ENCODE data around the gene IL1RAPL2.
"Not testable (repeated sequence)": the region's sequence is repeated elsewhere in the genome, so short reads cannot be mapped to it uniquely, and the experiment has no call there.

The IL1RAPL2 gene

DNA sequence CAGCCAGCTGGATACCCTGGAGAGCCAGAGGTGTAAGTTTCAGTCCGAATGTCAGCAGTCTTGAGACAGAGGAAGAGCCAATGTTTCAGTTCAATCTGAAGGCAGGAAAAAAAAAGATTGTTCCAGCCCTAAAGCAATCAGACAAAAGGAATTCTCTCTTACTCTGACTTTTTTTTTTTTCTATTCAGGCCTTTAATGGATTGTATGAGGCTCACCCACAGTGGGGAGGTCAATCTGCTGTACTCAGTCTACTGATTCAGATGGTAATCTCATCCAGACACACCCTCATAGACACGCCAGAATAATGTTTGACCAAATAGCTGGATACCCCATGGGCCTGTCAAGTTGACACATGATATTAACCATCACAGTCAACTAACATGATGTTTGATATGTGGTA is 602.6 kb downstream of the IL1RAPL2 start:
- DNase-seq (ENCODE audit: low read depth in 2 of 2), result no peak

DNA sequence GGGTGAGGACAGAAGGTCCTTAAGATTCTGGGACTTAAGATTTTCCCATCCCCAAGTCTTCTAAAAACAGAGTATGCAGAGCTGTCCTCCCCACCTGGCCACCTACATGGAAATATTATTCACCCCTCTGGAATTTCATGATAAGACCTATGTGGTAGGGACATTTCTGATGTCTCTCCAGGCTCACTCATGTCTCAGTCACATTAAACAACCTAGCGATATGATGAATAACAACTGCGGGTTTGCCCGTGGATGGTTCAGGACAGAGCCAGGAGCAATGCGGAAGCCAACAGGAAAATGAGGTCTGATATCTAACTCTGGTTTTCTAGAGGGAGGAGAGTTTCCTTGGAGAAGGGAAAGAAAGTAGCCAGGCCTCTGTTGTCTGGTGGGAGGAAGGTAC is 607.1 kb downstream of the IL1RAPL2 start:
- no peak for DNase-seq (ENCODE audit: low read depth in 2 of 2)

DNA sequence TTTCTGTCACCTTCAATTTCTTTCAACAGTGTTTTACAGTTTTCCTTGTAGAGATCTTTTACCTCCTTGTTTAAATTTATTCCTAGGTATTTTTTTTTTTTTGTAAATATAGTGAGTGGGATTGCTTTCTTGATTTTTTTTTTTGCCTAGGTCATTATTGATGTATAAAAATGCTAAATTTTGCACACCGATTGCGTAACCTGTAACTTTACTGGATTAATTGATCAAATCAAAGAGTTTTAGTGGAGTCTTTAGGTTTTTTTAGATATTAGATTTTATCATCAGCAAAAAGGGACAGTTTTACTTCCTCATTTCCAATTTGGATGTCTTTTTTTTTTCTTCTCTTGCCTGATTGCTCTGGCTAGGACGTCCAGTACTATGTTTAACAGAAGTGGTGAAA is 613.6 kb downstream of the IL1RAPL2 start:
- DNase-seq (ENCODE audit: low read depth in 2 of 2), result no peak

DNA sequence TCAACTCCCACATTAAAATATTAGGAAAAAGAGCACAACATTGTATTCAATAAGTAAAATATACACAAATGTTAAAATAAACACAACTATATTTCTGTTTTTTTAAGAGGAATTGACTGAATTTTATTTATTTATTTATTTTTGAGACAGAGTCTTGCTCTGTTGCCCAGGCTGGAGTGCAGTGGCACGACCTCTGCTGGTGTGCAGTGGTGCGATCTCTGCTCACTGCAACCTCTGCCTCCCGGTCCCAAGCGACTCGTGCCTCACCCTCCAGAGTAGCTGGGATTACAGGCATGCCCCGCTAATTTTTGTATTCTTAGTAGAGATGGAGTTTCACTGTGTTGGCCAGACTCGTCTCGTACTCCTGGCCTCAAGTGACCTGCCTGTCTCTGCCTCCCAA is 623.1 kb downstream of the IL1RAPL2 start:
- DNase-seq (ENCODE audit: low read depth in 2 of 2), result no peak

DNA sequence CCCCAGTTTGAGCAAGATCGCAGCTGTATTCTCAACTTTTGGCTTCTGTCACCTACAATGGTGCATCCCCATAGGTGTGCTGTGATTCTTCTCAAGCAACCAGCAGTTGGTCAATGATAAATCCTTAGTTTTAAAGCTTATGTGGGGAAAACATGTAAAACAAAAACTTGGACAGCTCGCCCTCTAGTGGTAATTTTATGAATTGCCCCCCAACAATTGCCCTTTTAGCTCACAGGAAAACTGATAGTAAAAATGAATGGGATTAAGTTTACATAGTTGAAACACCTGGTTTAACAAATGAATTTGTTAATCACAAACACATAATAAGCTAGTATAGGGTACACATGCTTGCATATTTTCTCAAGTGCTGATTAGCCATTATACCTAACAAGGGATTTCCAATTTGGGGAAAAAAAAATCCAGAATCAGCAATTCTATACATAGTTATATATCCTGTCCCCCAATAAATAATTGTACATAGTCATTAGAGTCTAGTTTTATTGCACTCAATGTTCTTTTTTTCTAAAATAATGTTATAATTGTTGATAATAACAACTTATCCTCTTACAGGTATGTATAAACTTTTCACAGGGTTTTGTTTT is 624.4 kb downstream of the IL1RAPL2 start:
- no peak for DNase-seq (ENCODE audit: low read depth in 2 of 2)

DNA sequence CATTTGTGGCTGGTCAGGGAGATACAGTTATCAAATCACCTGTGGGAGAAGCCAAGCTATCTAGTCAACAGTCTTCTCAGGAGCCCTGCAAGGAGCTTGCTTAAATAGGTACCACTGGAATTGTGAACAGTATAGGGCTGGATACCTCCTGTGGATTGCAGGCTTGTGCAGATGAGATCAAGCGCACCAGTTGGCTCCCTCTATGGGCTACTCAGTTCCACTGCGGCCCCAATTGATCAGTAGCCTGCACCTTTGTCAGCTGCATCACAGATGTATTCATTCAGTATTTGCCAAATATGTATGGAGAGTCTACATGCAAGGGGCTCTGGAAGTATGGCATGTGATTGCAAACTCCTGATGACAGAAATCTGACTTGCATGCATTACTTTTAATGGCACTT is 625.9 kb downstream of the IL1RAPL2 start:
- DNase-seq (ENCODE audit: low read depth in 2 of 2), result no peak

DNA sequence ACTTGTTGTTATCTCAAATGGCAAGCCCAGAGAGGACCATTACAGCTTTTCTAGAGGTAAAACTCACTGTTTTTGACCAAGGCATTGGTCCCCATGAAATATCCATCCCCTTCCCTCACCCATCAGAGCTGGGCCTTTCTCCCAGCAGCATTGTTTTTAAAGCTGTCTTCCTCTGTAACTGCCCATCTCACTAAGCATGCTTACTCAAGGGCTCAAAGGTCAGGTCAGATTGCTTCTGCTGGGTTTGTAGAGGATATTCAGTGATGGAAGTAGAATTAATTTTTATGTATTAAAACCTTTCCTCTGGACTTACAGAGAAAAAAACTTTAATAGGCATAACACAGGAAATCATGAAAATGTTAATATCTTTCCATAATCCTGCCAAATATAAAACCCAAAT is 643.4 kb downstream of the IL1RAPL2 start:
- no peak for DNase-seq (ENCODE audit: low read depth in 2 of 2)

DNA sequence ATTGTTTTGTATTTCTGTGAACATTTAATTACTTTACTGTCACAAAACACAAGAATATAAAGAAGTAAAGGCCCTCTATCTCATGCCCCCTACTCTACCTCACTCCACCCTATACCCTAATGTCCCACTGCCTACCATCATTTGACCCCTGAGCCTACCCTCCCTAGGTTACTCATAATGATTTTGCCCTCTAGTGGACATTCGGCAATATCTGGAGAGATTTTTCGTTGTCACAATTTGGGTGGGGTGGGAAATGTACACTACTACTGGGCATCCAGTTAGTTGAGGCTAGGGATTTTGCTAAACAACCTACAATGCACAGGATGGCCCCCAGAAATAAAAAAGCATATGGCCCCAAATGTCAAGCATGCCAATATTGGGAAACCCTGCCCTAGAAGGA is 644.3 kb downstream of the IL1RAPL2 start:
- no peak for DNase-seq (ENCODE audit: low read depth in 2 of 2)

DNA sequence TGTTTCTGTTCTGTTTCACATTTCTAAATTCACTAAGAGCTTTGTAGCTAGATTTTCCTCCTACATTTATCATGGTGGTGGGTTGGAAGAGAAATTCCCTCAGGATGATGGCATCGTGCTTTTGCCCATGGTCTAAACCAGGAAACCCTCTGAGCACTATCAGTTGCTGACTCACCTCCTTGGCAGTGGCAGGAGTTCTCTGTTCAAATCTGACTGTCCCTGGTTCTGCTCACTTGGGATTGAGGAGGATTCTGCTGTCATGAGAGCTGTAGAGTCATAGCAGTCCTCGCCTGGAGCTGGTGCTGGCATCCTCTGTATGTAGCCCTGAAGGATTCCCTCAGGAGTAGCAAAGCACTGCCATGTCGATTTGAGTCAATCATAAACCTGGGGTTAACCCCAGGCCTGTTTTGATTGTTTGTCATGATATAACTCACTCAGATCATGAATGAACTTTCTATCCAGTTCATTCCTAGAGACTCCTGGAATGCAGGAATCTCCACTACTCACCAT is 645.1 kb downstream of the IL1RAPL2 start:
- DNase-seq (ENCODE audit: low read depth in 2 of 2), result no peak

DNA sequence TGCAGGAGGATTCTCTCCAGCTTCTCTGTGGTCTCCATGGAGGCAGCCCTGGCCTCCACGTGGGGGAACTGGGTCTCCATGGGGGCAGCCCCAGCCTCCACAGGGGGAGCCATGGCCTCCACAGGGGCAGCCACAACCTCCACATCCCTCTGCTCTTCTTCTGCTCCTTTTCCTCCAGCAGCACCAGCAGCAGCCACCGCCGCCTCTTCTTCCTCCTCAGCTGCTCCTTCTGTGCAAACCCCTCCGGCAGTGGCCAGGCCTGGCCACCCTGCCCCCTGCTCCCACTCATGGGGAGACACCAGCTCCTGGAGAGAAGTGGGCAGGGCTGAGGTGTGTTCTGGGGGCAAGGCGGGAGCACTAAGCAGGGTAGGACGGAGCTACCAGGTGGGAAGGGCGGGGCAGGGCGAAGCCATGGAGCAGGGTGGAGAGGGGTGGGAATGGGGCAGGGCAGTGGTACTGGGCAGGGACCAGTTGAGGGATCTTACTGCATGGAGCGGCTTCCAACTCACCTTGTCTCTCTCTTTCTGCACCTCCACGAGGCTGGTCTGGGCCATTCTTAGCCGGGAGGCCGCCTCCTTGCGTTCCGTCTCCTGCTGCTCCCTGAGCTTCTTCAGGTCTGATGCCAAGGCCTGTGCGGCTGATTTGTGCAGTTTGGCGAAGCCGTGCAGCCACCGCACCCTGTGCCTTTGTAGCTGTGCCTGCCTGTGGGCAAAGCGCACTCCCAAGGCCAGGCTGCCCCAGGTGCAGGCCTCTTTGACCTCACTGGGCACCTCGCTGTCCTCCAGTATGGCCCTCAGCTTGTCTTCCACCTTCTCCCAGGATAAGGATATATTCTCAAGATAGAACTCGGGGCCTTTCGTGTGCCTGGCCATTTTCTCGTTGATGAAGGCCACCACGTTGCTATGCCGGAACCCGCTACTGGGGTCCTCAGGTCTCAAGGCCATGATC is 653.7 kb downstream of the IL1RAPL2 start:
- no peak for DNase-seq (ENCODE audit: low read depth in 2 of 2)

DNA sequence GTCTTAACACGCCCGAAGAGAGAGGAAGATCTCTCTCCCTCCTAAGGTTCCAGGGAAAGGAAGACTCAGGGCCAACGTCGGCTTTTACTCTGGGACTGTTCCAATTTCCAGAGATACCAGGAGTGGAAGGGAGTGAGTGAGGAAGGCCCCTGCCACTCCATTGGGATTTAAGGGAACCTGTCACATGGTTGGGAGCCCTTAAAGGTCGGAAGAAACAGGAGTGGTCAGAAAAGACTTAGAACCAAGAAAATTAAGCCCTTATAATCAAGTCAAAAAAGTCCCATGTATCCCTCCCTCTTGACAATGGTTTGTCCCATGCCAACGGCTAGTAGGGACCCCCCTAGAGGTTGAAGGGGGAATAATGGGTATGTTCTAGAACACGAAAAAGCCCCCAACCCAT is 654.6 kb downstream of the IL1RAPL2 start, which contains the start of gene TEX13A:
TSS of gene TEX13A (minus strand) at position 59 of the 400 bp plus-strand sequence. CDS start 297 bp downstream, outside the sequence.
- DNase-seq (ENCODE audit: low read depth in 2 of 2), result no peak

DNA sequence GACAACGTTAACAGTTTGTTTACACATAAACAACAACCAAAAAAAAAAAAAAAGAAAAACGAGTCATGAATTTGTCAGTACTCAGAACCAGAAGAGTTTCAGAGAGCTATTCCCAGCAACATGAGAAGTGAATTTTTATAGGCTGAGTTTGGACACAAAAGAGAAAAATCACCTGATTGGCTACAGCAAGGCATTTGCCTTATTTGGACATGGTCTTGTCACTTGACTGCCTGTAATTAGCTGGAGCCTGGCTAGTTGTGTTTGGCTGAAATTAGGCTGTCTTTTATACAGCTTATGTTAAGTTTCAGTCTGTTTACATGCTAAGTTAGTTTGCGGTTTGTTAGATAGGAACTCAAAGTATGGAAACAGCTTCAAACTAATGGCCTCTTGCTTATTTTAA is 655.4 kb downstream of the IL1RAPL2 start:
- DNase-seq (ENCODE audit: low read depth in 2 of 2), result no peak

DNA sequence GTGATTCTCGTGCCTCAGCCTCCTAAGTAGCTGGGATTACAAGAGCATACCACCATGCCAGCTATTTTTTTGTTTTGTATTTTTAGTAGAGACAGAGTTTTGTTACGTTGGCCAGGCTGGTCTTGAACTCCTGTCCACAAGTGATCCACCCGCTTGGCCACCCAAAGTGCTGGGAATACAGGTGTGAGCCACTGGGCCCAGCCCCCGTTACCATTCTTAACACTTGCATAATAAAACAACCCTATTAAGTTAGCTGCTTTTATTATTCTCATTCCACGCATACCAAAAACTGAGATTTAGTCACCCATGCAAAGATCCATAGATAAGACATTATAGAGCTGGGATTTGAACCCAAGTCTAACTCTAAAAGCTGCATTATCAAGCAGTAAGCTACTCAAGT is 660.5 kb downstream of the IL1RAPL2 start:
- no peak for DNase-seq (ENCODE audit: low read depth in 2 of 2)

DNA sequence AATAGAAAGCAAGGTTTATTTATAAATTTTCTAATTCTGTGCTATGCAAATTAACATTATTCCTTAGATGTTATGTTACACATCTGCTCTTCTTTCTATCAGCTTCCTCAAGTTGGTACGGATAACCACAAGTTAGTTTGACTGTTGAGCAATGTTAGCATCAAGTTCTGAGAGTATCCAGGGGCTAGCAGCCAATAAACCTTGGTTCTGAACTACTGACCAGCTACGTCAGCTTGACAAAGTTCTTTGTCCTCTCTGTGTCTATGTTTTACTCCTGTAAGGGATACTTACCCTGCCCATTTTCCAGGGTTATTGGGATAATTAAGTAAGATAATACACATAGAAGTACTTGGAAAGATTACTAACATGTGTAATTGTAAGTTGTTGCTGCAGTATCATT is 662.6 kb downstream of the IL1RAPL2 start:
- DNase-seq (ENCODE audit: low read depth in 2 of 2), result no peak

DNA sequence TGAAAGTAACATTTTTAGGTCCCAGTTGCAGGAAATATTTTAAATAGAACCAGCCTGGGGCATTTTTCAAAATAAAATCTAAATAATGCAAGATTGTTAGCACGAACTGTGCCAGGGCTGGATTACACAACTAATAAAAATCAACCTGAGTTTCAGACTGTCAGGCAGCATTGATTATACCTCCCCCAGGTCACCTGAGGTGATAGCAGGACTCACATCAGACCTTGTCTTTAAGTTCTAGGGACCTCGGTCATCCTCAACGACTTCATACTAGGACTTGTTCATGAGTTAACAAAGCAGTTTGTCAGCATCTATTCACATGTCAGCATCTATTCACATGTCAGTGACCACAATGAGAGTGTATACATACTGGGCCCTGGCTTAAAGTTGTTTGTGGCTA is 663.1 kb downstream of the IL1RAPL2 start:
- DNase-seq (ENCODE audit: low read depth in 2 of 2), result no peak

DNA sequence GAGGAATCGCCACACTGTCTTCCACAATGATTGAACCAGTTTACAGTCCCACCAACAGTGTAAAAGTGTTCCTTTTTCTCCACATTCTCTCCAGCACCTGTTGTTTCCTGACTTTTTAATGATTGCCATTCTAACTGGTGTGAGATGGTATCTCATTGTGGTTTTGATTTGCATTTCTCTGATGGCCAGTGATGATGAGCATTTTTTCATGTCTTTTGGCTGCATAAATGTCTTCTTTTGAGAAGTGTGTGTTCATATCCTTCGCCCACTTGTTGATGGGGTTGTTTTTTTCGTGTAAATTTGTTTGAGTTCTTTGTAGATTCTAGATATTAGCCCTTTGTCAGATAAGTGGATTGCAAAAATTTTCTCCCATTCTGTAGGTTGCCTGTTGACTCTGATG is 671.4 kb downstream of the IL1RAPL2 start:
- DNase-seq (ENCODE audit: low read depth in 2 of 2), result not testable (repeated sequence)

DNA sequence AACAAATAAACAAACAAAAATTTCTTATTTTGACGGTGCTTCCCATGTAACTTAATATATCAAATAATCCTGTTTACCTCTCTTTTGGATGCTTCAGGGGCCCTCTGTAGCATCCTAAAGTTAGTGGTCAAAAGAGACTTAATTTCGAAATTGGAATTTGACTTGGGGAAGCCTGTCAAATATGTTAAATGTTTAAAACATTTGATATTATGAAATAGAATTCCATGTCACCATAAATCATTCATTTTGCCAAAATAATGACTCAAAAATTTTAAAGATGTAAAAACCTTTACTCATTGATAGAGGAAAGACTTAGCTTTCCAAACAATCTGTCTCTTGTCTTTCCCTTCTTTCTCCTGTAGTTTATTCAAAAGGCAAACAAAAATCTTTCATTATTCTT is 675.1 kb downstream of the IL1RAPL2 start:
- DNase-seq (ENCODE audit: low read depth in 2 of 2), result no peak

DNA sequence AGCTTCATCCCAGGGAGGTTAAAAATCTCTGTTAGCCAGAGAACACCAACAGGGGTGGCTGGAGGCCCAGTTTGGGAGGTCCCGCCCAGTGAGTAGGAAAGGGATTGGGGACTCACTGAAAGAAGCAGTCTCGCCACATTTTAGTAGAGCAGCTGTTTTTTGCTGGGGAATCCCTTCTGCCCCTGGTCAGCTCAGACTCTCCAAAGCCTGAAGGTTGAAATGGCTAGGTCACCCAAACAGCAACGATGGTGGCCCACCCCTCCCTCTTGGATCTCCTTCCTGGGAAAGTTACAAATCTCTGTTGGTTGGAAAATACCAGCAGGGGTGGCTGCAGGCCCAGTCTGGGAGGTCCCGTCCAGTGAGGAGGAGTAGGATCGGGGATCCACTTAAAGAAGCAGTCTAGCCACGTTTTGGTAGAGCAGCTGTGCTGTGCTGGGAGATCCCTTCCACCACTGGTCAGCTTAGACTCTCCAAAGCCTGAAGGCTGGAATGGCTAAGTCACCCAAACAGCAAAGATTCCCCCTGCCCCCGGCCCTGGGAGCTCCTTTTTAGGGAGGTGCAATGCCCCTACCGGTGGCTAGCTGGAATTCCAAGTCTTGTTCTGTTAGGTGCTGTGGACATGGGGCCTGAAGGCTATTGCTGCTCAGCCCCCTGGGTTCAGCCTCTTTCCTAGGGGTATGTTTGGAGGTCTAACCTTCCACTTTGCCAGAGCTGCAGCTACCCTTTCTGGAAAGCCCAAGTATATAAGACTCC is 694.5 kb downstream of the IL1RAPL2 start:
- no peak for DNase-seq (ENCODE audit: low read depth in 2 of 2)

DNA sequence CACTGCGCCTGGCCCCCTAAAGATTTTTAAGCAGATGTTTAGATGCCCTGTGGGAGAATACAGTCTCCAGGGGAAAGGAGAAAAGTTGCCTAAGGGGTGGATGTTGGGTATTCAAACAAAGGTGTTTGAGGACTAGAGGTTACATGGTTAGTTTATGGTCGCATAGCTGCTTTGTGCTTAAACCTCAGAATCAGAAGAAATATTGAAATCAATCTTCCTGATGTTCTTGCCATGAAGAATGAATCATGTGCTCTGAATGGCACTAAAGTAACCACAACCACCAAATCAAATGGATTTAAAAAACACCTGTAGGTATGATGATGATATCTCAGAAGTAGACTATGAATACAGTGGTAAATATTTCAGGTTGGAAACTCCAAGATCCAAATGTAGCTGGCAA is 697.2 kb downstream of the IL1RAPL2 start:
- no peak for DNase-seq (ENCODE audit: low read depth in 2 of 2)

DNA sequence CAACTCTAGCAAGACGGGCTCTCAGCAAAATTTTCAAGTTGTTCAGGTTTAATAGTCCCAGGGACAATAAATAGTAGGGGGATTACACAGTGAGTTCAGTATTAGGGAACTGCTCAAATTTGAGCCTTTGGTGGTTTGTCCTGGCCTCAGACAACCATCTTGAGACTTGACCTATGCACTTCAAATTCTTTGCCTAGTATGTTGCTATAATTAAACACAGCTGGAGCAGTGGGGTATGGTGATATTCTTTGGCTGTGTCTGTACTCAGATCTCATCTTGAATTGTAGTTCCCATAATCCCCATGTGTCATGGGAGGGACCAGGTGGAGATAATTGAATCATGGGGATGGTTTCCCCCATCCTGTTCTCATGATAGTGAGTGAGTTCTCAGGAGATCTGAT is 697.8 kb downstream of the IL1RAPL2 start:
- DNase-seq (ENCODE audit: low read depth in 2 of 2), result no peak

DNA sequence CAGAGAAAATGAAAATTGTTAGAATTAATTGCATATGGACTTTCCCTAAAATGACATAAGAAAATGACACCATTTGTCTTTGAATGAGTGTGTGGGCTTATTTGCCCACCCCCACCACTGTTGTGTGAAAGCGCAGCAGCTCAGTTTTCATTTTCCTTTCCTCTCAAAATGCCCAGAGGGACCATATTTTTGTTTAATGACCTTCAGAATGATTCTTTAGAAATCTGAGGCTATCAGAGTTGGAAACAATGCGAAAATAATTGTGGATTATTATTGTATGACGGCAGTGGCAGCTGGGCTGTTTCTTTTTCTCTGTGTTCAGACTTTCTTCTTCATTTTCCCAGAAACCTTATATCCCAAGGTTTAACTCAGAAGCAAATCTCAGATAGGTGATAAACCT is 699.1 kb downstream of the IL1RAPL2 start:
- DNase-seq (ENCODE audit: low read depth in 2 of 2), result no peak

DNA sequence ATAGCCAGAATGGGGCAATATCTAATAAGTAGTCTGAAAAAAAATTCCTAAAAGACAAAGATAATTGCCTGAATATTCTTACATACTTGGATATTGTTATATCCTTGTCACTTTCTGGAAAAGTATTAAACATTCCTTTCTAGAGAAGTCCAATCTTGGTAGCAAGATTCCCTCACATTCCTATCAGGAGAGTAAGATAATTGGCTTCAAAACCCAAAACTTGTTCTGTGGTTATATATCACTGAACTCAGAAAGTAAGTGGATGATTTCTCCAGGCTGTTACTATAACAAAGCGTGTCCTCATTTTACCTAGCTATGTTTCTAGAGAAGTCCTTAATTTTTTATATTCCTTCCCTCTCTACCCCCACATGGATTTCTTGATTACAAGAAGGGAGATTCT is 700.5 kb downstream of the IL1RAPL2 start:
- no peak for DNase-seq (ENCODE audit: low read depth in 2 of 2)
